ENCODE results near the gene PPP1R8. TPM values are rescaled to one million over a fixed set of nuclear protein-coding genes. Genes with fewer than 3 reads are reported as not detected.
"Not testable (repeated sequence)": the region's sequence is repeated elsewhere in the genome, so short reads cannot be mapped to it uniquely, and the experiment has no call there.

PPP1R8 gene
- total RNA-seq, 1 experiment from 2014 or later, result 29.6 TPM

- Mint-ChIP-seq H3K4me1 (ENCODE audit: low read depth, unreplicated experiment) (no peaks in the 10 kb centered on the region), H3K27me3 (ENCODE audit: unreplicated experiment) (no peaks in the 10 kb centered on the region), H3K27ac (ENCODE audit: unreplicated experiment) (no peak overlapping the region), H3K9me3 (ENCODE audit: low read depth, unreplicated experiment) (no peaks in the 10 kb centered on the region), H3K4me3 (ENCODE audit: low read depth, unreplicated experiment) (no peak overlapping the region), H3K36me3 (ENCODE audit: insufficient read depth, unreplicated experiment) (no peaks in the 10 kb centered on the region)
- no peak for TF ChIP-seq CTCF (IDR thresholded peaks at IDR 0.05; ENCODE audit: unreplicated experiment)
- BruUV-seq (replicated peaks), result no TSS peak
- intact Hi-C loops (cut with micrococcal nuclease; ENCODE audit: unreplicated experiment), result no loop called here
- no peak for DNase-seq
- CTCF ChIA-PET, result interaction anchor here (0.6 kb wide), 1 partner anchor 775 kb away, joined by 4 read pairs; no protein-coding TSS in a partner anchor
Measured at GRCh38 chr1:27806758-27807157, 23.8 kb upstream of the PPP1R8 start.

- Mint-ChIP-seq H3K27ac (ENCODE audit: unreplicated experiment) (no peak overlapping the region), H3K4me3 (ENCODE audit: low read depth, unreplicated experiment) (no peak overlapping the region), H3K4me1 (ENCODE audit: low read depth, unreplicated experiment) (no peaks in the 10 kb centered on the region), H3K36me3 (ENCODE audit: insufficient read depth, unreplicated experiment) (no peaks in the 10 kb centered on the region), H3K9me3 (ENCODE audit: low read depth, unreplicated experiment) (no peaks in the 10 kb centered on the region), H3K27me3 (ENCODE audit: unreplicated experiment) (no peaks in the 10 kb centered on the region)
- CTCF ChIA-PET, result no interaction called here
- no peak for DNase-seq
- TF ChIP-seq CTCF (IDR thresholded peaks at IDR 0.05; ENCODE audit: unreplicated experiment), result no peak
- no TSS peak for BruUV-seq (replicated peaks)
- intact Hi-C loops (cut with micrococcal nuclease; ENCODE audit: unreplicated experiment), result no loop called here
Measured at GRCh38 chr1:27807385-27807784, 23.2 kb upstream of the PPP1R8 start.

GRCh38 chr1:27808131-27808530 is 22.5 kb upstream of the PPP1R8 start:
- H3K9me3 Mint-ChIP-seq (ENCODE audit: low read depth, unreplicated experiment); DNase-seq; H3K27ac Mint-ChIP-seq (ENCODE audit: unreplicated experiment): not testable (repeated sequence)

GRCh38 chr1:27809883-27810282 is 20.7 kb upstream of the PPP1R8 start:
- Mint-ChIP-seq H3K27me3 (ENCODE audit: unreplicated experiment) (no peaks in the 10 kb centered on the region), H3K4me1 (ENCODE audit: low read depth, unreplicated experiment) (no peaks in the 10 kb centered on the region), H3K36me3 (ENCODE audit: insufficient read depth, unreplicated experiment) (no peaks in the 10 kb centered on the region), H3K4me3 (ENCODE audit: low read depth, unreplicated experiment) (no peak overlapping the region), H3K9me3 (ENCODE audit: low read depth, unreplicated experiment) (no peaks in the 10 kb centered on the region), H3K27ac (ENCODE audit: unreplicated experiment) (no peak overlapping the region)
- TF ChIP-seq CTCF (IDR thresholded peaks at IDR 0.05; ENCODE audit: unreplicated experiment), result no peak
- intact Hi-C loops (cut with micrococcal nuclease; ENCODE audit: unreplicated experiment), result no loop called here
- no TSS peak for BruUV-seq (replicated peaks)
- CTCF ChIA-PET, result no interaction called here
- DNase-seq, result no peak

More at GRCh38 chr1:27808131-27808530, 22.5 kb upstream of the PPP1R8 start:
- H3K4me3 Mint-ChIP-seq (ENCODE audit: low read depth, unreplicated experiment); H3K4me1 Mint-ChIP-seq (ENCODE audit: low read depth, unreplicated experiment); BruUV-seq (replicated peaks); H3K36me3 Mint-ChIP-seq (ENCODE audit: insufficient read depth, unreplicated experiment); CTCF ChIA-PET; H3K27me3 Mint-ChIP-seq (ENCODE audit: unreplicated experiment); intact Hi-C loops (cut with micrococcal nuclease; ENCODE audit: unreplicated experiment): not testable (repeated sequence)

- no peak for DNase-seq
- Mint-ChIP-seq H3K9me3 (ENCODE audit: low read depth, unreplicated experiment) (no peaks in the 10 kb centered on the region), H3K4me1 (ENCODE audit: low read depth, unreplicated experiment) (no peaks in the 10 kb centered on the region), H3K27me3 (ENCODE audit: unreplicated experiment) (no peaks in the 10 kb centered on the region), H3K27ac (ENCODE audit: unreplicated experiment) (no peak overlapping the region), H3K36me3 (ENCODE audit: insufficient read depth, unreplicated experiment) (no peaks in the 10 kb centered on the region), H3K4me3 (ENCODE audit: low read depth, unreplicated experiment) (no peak overlapping the region)
- CTCF ChIA-PET, result no interaction called here
- intact Hi-C loops (cut with micrococcal nuclease; ENCODE audit: unreplicated experiment), result no loop called here
- no peak for TF ChIP-seq CTCF (IDR thresholded peaks at IDR 0.05; ENCODE audit: unreplicated experiment)
- no TSS peak for BruUV-seq (replicated peaks)
Measured at GRCh38 chr1:27811741-27812500, 18.7 kb upstream of the PPP1R8 start.

Data from Calu3 (cell line).